Kidney (tissue), 14 donors: ENCODE data around the gene CDC42EP3. TPM values are rescaled to one million over a fixed set of nuclear protein-coding genes. Genes with fewer than 3 reads are reported as not detected.
A peak's percentile ranks its signal among the peaks of the same experiment; 100 is the strongest.

Source experiments
- DNase-seq, 5 donors: peaks; one replicate each; pipeline ENCODE4 v3.0.0-alpha.2; 2013 to 2020
- FAIRE-seq: peaks from 2 replicates; lab custom pipeline; 2012; peaks lifted over from hg19 to GRCh38; lab: Jason Lieb, UNC
- H3K27ac ChIP-seq, 2 donors: one replicate each; pipeline ENCODE4 v1.7.0; 2013; ENCODE audit warnings: low read depth in 2 of 2, low read length in 2 of 2, inconsistent platforms in 1 of 2
- H3K27me3 ChIP-seq: one replicate; pipeline ENCODE4 v1.7.1; 2013; ENCODE audit warnings: low read length, inconsistent platforms; ENCODE audit not compliant: control insufficient read depth, insufficient read depth
- H3K36me3 ChIP-seq, 3 donors: one replicate each; pipeline versions ENCODE4 v1.7.0 to v1.7.1; 2013; ENCODE audit warnings: low read length in 3 of 3, control low read depth in 1 of 3, inconsistent platforms in 1 of 3; ENCODE audit not compliant: insufficient read depth in 3 of 3, control insufficient read depth in 2 of 3
- H3K4me1 ChIP-seq, 3 donors: one replicate each; pipeline versions ENCODE4 v1.7.0 to v1.7.1; 2013; ENCODE audit warnings: low read length in 3 of 3, inconsistent platforms in 1 of 3, low read depth in 1 of 3; ENCODE audit not compliant: control insufficient read depth in 2 of 3, insufficient read depth in 2 of 3
- H3K4me3 ChIP-seq, 3 donors: one replicate each; pipeline versions ENCODE4 v1.7.0 to v1.8.1; 2013; ENCODE audit warnings: low read length in 3 of 3, control low read depth in 1 of 3, inconsistent platforms in 1 of 3
- H3K9ac ChIP-seq, 3 donors: one replicate each; pipeline versions ENCODE4 v1.7.0 to v1.7.1; 2013; ENCODE audit warnings: low read length in 3 of 3, control low read depth in 1 of 3, inconsistent platforms in 1 of 3
- H3K9me3 ChIP-seq, 3 donors: one replicate each; pipeline versions ENCODE4 v1.7.0 to v1.7.1; 2013; ENCODE audit warnings: low read length in 3 of 3, control low read depth in 1 of 3, inconsistent platforms in 1 of 3; ENCODE audit not compliant: control insufficient read depth in 2 of 3, insufficient read depth in 1 of 3
- intact Hi-C: fragments of 100-400 bp; cut with DNase I; formaldehyde crosslinking; loops from one replicate; pipeline ENCODE4 v1.11.1; 2022
- polyA plus RNA-seq: library from polyadenylated mRNA; stranded (reverse); fragments of 350-450 nt; fragmentation: Illumina TruSeq; extraction: RNeasy Lipid Tissue Mini Kit (QIAGEN cat#74804); gene quantifications from one replicate; pipeline ENCODE4 v1.2.3, GENCODE V29; 2014; ENCODE audit warnings: low read depth, low replicate concordance; ENCODE audit not compliant: insufficient read depth
- total RNA-seq: library from RNA; stranded (reverse); fragmentation: NEBNext Ultra II Directional; extraction: Animal tissue kit (Norgen Biotek cat#: 25700); gene quantifications from one replicate; pipeline ENCODE4 v1.2.1, GENCODE V29; 2021
- TF ChIP-seq, protein P1 (sequence below): IDR thresholded peaks from 3 replicates; pipeline ENCODE4 v1.5.1; 2012; ENCODE audit warnings: mild to moderate bottlenecking, moderate library complexity, borderline replicate concordance; ENCODE audit not compliant: insufficient read depth; ENCODE audit errors: extremely low read depth
- donor health status: control.
- donor health status: control.
- donor health status: control.
- donor health status: control.
- donor health status: control.
- donor health status: DM: yes; HTN: yes; CAD: no.
- donor health status: Normal renal cell carcinoma (clear cell type).

CDC42EP3 gene
- total and polyA plus RNA-seq, 2 donors from 2014 or later: 21.3 to 34.1 TPM

DNA sequence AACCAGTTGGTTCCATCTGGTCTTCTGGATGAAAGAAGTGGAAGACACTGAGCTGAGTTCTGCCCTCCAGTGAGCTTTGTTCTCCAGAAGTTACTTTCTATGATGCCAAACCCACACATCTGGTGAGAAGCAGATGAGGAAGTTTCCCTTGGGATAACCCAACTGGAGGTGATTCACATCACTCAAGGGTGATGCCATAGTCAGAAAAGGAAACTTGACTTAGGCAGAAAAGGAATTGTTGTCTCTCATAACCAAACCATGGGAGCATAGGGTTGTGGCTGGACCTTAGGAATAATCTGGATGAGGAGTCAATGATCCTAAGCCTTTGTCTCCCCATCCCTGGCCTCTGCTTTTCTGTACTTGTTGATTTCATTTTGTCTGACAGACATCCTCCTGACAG, 43.7 kb downstream of the CDC42EP3 start:
- Histone ChIP-seq H3K27me3 (no peaks in the 10 kb centered on the region), H3K36me3 (no peaks in the 10 kb centered on the region), H3K9me3 (no peaks in the 10 kb centered on the region), H3K4me3 (no peak overlapping the region), H3K4me1 (no peaks in the 10 kb centered on the region), H3K9ac (no peak overlapping the region), H3K27ac (no peak overlapping the region)
- TF ChIP-seq, protein P1, sequence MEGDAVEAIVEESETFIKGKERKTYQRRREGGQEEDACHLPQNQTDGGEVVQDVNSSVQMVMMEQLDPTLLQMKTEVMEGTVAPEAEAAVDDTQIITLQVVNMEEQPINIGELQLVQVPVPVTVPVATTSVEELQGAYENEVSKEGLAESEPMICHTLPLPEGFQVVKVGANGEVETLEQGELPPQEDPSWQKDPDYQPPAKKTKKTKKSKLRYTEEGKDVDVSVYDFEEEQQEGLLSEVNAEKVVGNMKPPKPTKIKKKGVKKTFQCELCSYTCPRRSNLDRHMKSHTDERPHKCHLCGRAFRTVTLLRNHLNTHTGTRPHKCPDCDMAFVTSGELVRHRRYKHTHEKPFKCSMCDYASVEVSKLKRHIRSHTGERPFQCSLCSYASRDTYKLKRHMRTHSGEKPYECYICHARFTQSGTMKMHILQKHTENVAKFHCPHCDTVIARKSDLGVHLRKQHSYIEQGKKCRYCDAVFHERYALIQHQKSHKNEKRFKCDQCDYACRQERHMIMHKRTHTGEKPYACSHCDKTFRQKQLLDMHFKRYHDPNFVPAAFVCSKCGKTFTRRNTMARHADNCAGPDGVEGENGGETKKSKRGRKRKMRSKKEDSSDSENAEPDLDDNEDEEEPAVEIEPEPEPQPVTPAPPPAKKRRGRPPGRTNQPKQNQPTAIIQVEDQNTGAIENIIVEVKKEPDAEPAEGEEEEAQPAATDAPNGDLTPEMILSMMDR: no peak
- DNase-seq (no peak), FAIRE-seq (no peak)
- intact Hi-C loops: no loop called here

DNA sequence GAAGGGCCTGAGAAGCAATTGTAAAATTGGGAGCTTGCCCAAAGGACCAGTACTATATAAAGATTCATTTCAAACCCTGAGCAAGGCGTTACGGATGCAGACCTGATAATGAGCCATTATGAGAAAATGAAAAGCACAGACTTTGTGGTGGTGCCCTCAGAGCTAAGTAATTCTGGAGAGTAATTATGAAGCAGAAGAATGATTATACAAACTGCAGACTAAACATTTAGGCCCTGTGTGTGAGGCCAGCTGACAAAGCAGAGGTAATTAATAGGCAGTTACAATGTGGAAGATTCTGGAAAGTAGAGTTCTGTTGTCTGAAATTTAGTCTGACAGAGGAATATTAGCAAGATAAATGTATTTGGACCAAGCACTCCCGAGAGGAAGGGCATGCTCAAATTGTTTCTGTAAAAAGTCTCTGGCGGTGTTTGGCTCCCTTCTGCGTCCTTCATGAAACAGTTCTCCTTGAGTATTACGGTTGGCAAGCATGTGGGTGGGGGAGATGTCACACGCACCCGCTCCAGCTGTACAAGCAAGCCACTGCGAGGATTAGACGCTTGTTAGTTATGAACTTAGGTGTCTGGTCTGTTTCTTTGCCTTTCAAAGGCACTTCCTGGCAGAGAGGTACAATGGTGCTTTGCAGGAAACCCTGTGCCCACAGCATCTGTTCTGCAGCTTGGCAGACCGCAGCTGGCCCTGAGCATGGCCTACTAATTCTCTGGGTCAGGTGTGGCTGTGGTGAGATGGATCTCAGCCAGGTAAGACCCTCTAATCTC, 45.5 kb downstream of the CDC42EP3 start:
- no peaks in the 10 kb centered on the region for H3K36me3 ChIP-seq
- no peak overlapping the region for H3K9ac ChIP-seq
- H3K27me3 ChIP-seq: no peaks in the 10 kb centered on the region
- DNase-seq (peak in 2 of 5 donors; percentile 31 to 35), FAIRE-seq (no peak)
- intact Hi-C loops: no loop called here
- no peaks in the 10 kb centered on the region for H3K4me1 ChIP-seq
- TF ChIP-seq, protein P1: no peak
- H3K27ac ChIP-seq: no peak overlapping the region
- no peaks in the 10 kb centered on the region for H3K9me3 ChIP-seq
- H3K4me3 ChIP-seq: no peak overlapping the region

DNA sequence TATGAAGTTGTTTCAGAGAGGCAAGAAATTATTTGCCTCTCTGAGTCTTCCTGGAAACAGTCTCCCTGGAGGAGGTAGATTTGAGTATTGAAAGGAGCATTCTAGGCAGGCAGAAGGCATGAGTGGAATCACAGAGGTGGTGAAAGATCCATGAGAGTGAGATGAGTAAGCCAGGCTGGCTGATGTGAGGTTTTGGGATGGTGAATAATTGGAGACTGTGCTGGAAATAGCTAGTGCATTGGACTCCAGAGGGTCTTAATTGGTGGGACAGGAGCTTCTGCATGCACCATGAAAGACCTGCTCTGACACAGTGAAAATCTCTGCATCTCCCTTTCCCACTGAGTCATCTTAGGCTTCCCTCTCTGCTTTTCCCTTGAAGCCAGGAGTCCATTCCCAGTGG, 46.3 kb downstream of the CDC42EP3 start:
- no peak overlapping the region for H3K9ac ChIP-seq
- intact Hi-C loops: no loop called here
- H3K27ac ChIP-seq: no peak overlapping the region
- no peaks in the 10 kb centered on the region for H3K9me3 ChIP-seq
- FAIRE-seq (no peak), DNase-seq (no peak)
- no peaks in the 10 kb centered on the region for H3K4me1 ChIP-seq
- H3K4me3 ChIP-seq: no peak overlapping the region
- TF ChIP-seq, protein P1: no peak
- no peaks in the 10 kb centered on the region for H3K36me3 ChIP-seq
- H3K27me3 ChIP-seq: no peaks in the 10 kb centered on the region
